ENCODE results near the gene PER1. TPM values are rescaled to one million over a fixed set of nuclear protein-coding genes. Genes with fewer than 3 reads are reported as not detected.

PER1 gene
- total and polyA plus RNA-seq, 9 of the 15 experiments (the other 6 are each of a cell fraction or from before 2014, with no cell fraction given), result 0.13 to 26.0 (median 3.4) TPM

DNA sequence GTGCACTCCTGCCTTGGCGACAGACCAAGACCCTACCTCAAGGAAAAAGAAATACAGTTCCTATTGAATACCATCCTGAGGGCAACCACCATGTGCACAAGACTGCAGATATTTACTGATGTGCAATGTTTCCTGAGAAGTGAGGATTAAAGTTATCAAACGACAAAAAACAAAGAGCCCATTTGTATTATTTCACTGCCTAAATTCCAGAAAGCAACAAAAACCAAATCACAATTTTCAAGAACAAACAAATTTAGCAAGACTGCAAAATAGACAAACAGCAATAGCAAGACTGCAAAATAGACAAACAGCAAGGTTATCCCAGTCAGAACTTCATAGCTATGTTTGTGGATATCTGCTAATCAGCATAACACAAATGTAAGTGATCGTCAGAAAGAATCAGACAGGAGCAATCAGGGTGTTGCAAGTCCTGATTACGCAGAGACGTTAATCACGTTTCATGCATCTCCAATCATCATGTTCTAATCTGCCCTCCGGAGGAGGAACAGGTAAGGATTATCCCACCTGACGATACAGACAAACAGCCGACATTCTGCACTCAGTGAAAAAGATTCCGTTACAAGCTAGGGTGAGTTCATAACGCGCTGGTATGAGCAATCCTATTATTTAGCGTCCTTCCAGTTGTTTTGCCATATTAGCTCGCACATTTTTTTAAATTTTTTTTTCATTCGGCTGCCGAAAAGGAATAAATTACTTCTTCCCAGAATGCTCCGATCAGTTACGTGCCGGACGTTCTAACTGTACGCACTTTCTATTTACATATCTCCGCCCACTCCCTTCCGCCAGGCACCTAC is 21.1 kb upstream of the PER1 start (continued):
- TF ChIP-seq E2F6 (IDR thresholded peaks at IDR 0.05; ENCODE audit: borderline replicate concordance in 1 of 2, extremely low read depth in 1 of 2, insufficient read depth in 1 of 2, insufficient read length in 1 of 2, low read depth in 1 of 2, low read length in 1 of 2, poor library complexity in 1 of 2, severe bottlenecking in 1 of 2) (no peak), PHB (CRISPR knock-in tag; IDR thresholded peaks at IDR 0.05) (peak; percentile 96), BMI1 (IDR thresholded peaks at IDR 0.05; ENCODE audit: low read length) (no peak), SP1 (CRISPR knock-in tag; IDR thresholded peaks at IDR 0.05) (peak; percentile 93), SMARCB1 (IDR thresholded peaks at IDR 0.05; ENCODE audit: insufficient read length, low read depth) (no peak), KLF10 (CRISPR knock-in tag; IDR thresholded peaks at IDR 0.05) (peak; percentile 95), PHTF2 (CRISPR knock-in tag; IDR thresholded peaks at IDR 0.05) (peak; percentile 94), MCM3 (IDR thresholded peaks at IDR 0.05) (no peak), SRF (CRISPR knock-in tag; IDR thresholded peaks at IDR 0.05) (peak in 1 of 2 experiments; percentile 87; a peak in 2 of 4 replicates), HDAC8 (tag; IDR thresholded peaks at IDR 0.05) (no peak), CBFA2T2 (conservative IDR thresholded peaks at IDR 0.05) (peak; percentile 66), ZNF766 (CRISPR knock-in tag; conservative IDR thresholded peaks at IDR 0.05) (peak; percentile 48; the same call in 1 of the 2 replicates), ZC3H4 (CRISPR knock-in tag; IDR thresholded peaks at IDR 0.05; ENCODE audit: borderline replicate concordance) (peak; percentile 92), POLR2AphosphoS2 (IDR thresholded peaks at IDR 0.05; ENCODE audit: low read length) (peak; percentile 99), RFX5 (IDR thresholded peaks at IDR 0.05; ENCODE audit: low read depth, low read length) (no peak; the same call in 1 of the 2 replicates), NFRKB (IDR thresholded peaks at IDR 0.05; ENCODE audit: low read depth) (0 out of 2 replicates have a peak, but pooled peaks have one; percentile 24), SMARCE1 (IDR thresholded peaks at IDR 0.05) (peak; percentile 85), ATF4 (CRISPR knock-in tag; IDR thresholded peaks at IDR 0.05) (peak; percentile 89), STAT5A (IDR thresholded peaks at IDR 0.05; ENCODE audit: borderline replicate concordance, low read length) (peak; percentile 74), MAZ (CRISPR knock-in tag; conservative IDR thresholded peaks at IDR 0.05 in 1 of 2, IDR thresholded peaks at IDR 0.05 in 1 of 2) (peak; percentile 72 to 94), HNRNPL (IDR thresholded peaks at IDR 0.05; ENCODE audit: low read depth, low read length) (peak; percentile 90)
- TF ChIP-seq, protein P1, sequence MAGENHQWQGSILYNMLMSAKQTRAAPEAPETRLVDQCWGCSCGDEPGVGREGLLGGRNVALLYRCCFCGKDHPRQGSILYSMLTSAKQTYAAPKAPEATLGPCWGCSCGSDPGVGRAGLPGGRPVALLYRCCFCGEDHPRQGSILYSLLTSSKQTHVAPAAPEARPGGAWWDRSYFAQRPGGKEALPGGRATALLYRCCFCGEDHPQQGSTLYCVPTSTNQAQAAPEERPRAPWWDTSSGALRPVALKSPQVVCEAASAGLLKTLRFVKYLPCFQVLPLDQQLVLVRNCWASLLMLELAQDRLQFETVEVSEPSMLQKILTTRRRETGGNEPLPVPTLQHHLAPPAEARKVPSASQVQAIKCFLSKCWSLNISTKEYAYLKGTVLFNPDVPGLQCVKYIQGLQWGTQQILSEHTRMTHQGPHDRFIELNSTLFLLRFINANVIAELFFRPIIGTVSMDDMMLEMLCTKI (IDR thresholded peaks at IDR 0.05; ENCODE audit: partially characterized antibody), result no peak
- TF ChIP-seq, protein P2, sequence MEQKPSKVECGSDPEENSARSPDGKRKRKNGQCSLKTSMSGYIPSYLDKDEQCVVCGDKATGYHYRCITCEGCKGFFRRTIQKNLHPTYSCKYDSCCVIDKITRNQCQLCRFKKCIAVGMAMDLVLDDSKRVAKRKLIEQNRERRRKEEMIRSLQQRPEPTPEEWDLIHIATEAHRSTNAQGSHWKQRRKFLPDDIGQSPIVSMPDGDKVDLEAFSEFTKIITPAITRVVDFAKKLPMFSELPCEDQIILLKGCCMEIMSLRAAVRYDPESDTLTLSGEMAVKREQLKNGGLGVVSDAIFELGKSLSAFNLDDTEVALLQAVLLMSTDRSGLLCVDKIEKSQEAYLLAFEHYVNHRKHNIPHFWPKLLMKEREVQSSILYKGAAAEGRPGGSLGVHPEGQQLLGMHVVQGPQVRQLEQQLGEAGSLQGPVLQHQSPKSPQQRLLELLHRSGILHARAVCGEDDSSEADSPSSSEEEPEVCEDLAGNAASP (IDR thresholded peaks at IDR 0.05), result no peak

Data from K562 (cell line).